Thoracic aorta (tissue), 2 donors: ENCODE results near the gene WNK3. TPM values are rescaled to one million over a fixed set of nuclear protein-coding genes. Genes with fewer than 3 reads are reported as not detected.

ENCODE experiments used
- ATAC-seq: fragments of 150-250 bp; one replicate; pipeline ENCODE4 v1.8.0; 2017; ENCODE audit warnings: low read depth; ENCODE audit not compliant: insufficient number of reproducible peaks, low FRiP score
- DNase-seq: peaks from one replicate; pipeline ENCODE4 v3.0.0-alpha.2; 2020; ENCODE audit warnings: low spot score
- H3K27ac ChIP-seq, 2 donors: fragments of 200-600 bp; sonication (generic); 1 replicate in 1 of 2; 2 replicates in 1 of 2; pipeline ENCODE4 v1.5.1; 2016; ENCODE audit warnings: mild to moderate bottlenecking in 2 of 2, moderate library complexity in 2 of 2
- H3K27me3 ChIP-seq: fragments of 200-600 bp; sonication (generic); replicated peaks from 2 replicates; pipeline ENCODE4 v1.6.0; 2016; ENCODE audit warnings: mild to moderate bottlenecking; ENCODE audit not compliant: insufficient read depth
- H3K36me3 ChIP-seq: fragments of 200-600 bp; sonication (generic); one replicate; pipeline ENCODE4 v1.5.1; 2016
- H3K4me1 ChIP-seq, 2 donors: fragments of 200-600 bp; sonication (generic); 1 replicate in 1 of 2; 2 replicates in 1 of 2; pipeline versions ENCODE4 v1.5.1 to v1.6.0; 2016; ENCODE audit warnings: low read depth in 2 of 2, mild to moderate bottlenecking in 1 of 2; ENCODE audit not compliant: control insufficient read depth in 1 of 2
- H3K4me3 ChIP-seq: fragments of 200-600 bp; sonication (generic); 2 replicates; pipeline ENCODE4 v1.5.1; 2016; ENCODE audit warnings: mild to moderate bottlenecking
- H3K9me3 ChIP-seq: fragments of 200-600 bp; sonication (generic); 2 replicates; pipeline ENCODE4 v1.5.1; 2016
- total RNA-seq, 2 donors: library from RNA; depleted of rRNA; stranded (reverse); fragments of >200 nt; gene quantifications; one replicate each; pipeline versions ENCODE4 v1.1.0 to v1.2.3, GENCODE V29; 2016
- TF ChIP-seq, protein P1 (sequence below): fragments of 200-600 bp; sonication (generic); IDR thresholded peaks from one replicate; pipeline ENCODE4 v1.5.1; 2019; ENCODE audit warnings: antibody characterized with exemption

Gene WNK3
- total RNA-seq, 2 donors from 2014 or later, result 2.8 to 3.7 TPM

DNA sequence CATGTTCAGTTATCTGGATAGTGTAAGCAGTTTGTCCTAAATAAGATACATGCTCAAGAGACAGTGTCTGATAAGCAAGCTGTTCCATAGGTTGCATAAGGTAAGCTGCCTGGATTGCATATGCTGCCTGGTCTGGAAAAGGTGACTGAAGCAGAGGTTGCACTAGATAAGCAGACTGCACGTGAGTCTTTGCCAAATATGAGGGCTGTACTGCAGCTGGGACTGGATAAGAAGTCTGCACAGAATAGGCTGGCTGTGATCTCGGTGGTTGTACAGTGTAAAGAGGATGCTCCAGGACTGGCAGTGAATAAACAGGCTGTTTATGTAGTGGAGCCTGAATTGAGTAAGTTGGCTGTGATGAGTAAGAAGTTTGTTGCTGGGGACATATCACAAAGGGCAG is 68.9 kb downstream of the WNK3 start:
- no peak overlapping the region for H3K27ac ChIP-seq
- H3K9me3 ChIP-seq, result no peaks in the 10 kb centered on the region
- no peaks in the 10 kb centered on the region for H3K4me1 ChIP-seq
- no peaks in the 10 kb centered on the region for H3K27me3 ChIP-seq
- no peak for ATAC-seq
- no peaks in the 10 kb centered on the region for H3K36me3 ChIP-seq
- no peak overlapping the region for H3K4me3 ChIP-seq
- TF ChIP-seq, protein P1, sequence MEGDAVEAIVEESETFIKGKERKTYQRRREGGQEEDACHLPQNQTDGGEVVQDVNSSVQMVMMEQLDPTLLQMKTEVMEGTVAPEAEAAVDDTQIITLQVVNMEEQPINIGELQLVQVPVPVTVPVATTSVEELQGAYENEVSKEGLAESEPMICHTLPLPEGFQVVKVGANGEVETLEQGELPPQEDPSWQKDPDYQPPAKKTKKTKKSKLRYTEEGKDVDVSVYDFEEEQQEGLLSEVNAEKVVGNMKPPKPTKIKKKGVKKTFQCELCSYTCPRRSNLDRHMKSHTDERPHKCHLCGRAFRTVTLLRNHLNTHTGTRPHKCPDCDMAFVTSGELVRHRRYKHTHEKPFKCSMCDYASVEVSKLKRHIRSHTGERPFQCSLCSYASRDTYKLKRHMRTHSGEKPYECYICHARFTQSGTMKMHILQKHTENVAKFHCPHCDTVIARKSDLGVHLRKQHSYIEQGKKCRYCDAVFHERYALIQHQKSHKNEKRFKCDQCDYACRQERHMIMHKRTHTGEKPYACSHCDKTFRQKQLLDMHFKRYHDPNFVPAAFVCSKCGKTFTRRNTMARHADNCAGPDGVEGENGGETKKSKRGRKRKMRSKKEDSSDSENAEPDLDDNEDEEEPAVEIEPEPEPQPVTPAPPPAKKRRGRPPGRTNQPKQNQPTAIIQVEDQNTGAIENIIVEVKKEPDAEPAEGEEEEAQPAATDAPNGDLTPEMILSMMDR, result no peak
- DNase-seq, result no peak

- H3K9me3 ChIP-seq, result no peaks in the 10 kb centered on the region
- TF ChIP-seq, protein P1, result no peak
- H3K4me1 ChIP-seq, result no peaks in the 10 kb centered on the region
- H3K27me3 ChIP-seq, result no peaks in the 10 kb centered on the region
- H3K36me3 ChIP-seq, result no peaks in the 10 kb centered on the region
- no peak overlapping the region for H3K27ac ChIP-seq
- no peak overlapping the region for H3K4me3 ChIP-seq
- ATAC-seq (no peak), DNase-seq (no peak)
Measured at GRCh38 chrX:54288277-54288676, 69.6 kb downstream of the WNK3 start.

DNA sequence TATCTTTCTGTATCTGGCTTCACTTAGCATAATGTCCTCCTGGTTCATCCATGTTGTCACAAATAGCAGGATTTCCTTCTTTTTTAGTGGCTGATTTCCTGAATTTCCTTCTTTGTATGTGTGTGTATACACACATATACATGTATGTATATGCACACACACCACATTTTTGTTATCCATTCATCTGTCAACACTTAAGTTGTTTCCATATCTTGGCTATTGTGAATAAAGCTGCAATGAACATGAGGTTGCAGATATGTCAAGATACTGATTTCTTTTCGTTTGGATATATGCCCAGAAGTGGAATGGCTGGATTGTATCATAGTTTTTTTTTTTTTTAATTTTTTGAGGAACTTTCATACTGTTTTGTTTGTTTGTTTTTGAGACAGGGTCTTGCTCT is 76.2 kb downstream of the WNK3 start:
- TF ChIP-seq, protein P1, result no peak
- no peaks in the 10 kb centered on the region for H3K9me3 ChIP-seq
- no peaks in the 10 kb centered on the region for H3K27me3 ChIP-seq
- no peak overlapping the region for H3K4me3 ChIP-seq
- no peaks in the 10 kb centered on the region for H3K4me1 ChIP-seq
- no peaks in the 10 kb centered on the region for H3K36me3 ChIP-seq
- H3K27ac ChIP-seq, result no peak overlapping the region
- ATAC-seq, result no peak
- DNase-seq, result no peak

GRCh38 chrX:54280466-54280865 is 77.4 kb downstream of the WNK3 start:
- no peaks in the 10 kb centered on the region for H3K27me3 ChIP-seq
- H3K9me3 ChIP-seq, result no peaks in the 10 kb centered on the region
- ATAC-seq (no peak), DNase-seq (no peak)
- no peak overlapping the region for H3K4me3 ChIP-seq
- H3K27ac ChIP-seq, result no peak overlapping the region
- TF ChIP-seq, protein P1, result no peak
- H3K36me3 ChIP-seq, result no peaks in the 10 kb centered on the region
- H3K4me1 ChIP-seq, result no peaks in the 10 kb centered on the region

- TF ChIP-seq, protein P1, result no peak
- Histone ChIP-seq H3K27me3 (no peaks in the 10 kb centered on the region), H3K36me3 (no peaks in the 10 kb centered on the region), H3K4me1 (no peaks in the 10 kb centered on the region), H3K4me3 (no peak overlapping the region), H3K27ac (no peak overlapping the region), H3K9me3 (no peaks in the 10 kb centered on the region)
- ATAC-seq, result no peak
- DNase-seq, result no peak
Measured at GRCh38 chrX:54271664-54272063, 86.2 kb downstream of the WNK3 start.
